ENCODE results near the gene ADORA1.

ADORA1 gene

GRCh38 chr1:203175827-203176241 lies 48.3 kb downstream of the ADORA1 start:
- DNase-seq = no peak

DNA sequence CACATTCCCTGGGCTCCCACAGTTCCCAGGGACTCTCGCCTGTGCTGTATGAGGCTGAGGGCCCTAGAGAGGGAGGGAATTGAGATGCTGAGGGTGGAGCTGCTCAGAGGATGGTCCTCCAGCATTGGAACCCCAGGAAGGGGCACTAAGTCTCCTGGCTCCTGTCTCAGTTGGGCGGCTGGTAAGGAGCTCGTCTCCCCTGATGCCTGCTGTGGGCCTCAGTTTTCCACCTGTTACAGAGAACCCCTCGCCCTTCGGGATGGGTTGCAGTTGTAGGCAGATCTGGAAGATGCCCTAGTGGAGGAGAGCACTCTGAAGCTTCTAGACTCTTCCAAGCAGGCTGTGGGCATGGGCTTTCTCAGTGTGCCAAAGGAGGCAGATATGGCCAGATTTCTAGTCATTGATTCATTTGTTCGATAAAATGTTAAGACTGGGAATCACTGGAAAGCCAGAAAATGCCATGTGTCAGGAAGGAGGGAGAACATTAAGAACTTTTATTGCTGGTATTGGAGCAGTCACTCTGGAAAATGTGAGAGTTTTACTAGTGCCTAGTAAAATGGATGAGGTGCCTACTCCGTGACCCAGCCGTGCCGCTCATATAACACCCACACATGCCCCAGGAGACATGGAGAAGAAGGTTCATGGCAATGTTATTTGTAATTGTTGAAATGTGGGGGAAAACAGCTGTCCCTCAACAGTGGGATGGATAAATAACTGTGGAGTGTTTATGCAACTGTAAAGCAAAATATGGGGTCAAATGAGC lies 48.9 kb downstream of the ADORA1 start:
- DNase-seq = no peak

- no peak for DNase-seq
Measured at GRCh38 chr1:203177036-203177405, 49.5 kb downstream of the ADORA1 start.

- DNase-seq = no peak
Measured at GRCh38 chr1:203177470-203178039, 50.0 kb downstream of the ADORA1 start.

DNA sequence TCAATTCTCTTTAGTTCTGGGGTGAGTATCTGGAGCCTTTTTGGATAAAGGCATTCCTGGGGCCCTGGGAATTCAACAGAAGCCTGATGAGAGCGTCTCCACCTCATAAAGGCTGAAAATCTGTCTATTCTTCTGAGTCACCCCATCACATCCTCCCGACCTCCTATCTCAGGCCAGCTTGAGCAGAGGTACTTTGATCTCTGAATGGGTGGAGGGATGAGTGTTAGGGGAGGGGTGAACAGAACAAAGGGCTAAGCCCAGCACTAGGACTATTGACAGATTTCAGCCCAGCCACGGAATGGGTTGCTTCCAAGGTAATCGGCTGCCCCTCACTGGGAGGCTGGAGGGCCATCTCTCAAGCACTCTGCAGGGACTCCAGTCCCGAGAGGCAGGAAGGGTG lies 50.6 kb downstream of the ADORA1 start:
- no peak for DNase-seq

DNA sequence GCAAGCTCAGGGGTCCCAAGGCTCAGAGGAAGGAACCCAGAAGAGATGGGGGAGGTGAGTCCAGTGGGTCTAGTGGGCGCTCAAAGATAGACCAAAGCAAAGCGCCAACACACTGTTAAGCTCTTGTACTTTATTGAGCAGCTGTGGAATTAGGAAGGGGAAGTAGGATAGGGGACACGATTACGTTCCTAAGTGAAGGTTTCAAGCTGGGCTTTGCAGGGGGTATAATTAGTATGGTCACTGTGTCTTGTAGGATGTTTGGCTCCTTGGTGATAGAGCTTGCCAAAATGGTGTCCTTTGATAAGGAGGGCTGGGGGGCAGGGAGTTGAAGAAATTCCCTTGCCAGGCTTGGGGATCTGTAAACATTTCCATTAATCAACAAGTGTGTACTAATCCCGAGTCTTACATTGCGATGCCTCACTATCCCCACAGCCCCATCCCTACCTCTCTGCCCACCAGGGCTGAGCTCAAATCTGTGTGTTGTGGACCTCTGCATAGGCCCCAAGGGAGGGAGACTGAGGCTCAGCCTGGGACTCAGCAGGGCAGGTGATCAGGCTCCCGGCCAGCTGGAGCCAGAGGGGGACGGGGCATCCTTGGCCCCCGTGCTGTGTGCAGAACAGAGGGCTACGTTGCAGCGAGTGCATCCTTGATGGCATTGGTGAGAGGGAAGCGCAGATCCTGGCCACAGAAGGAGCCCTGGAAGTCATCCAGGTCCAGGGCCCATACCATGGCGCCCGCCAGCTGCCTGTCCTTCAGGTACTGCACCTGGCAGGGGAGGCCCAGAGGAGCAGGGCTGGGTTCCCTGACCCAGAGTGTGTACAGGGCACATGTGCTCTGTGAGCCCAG lies 51.5 kb downstream of the ADORA1 start:
- DNase-seq = no peak

DNA sequence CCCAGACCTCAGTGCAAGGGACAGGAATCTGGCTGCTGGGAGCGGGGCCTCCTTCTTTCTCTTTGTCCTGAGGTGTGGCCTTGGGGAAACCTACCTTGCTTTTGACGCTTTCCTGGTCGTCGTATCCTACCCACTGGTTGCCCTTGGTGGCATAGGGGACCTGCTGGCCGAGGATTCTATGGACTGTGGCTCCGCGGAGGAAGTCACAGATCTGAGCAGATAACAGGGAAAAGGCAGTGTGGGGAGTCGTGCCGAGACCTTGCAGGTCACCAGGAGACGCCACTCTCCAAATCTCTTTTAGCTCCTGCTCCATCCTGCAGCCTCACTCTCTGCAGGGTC lies 52.1 kb downstream of the ADORA1 start:
- DNase-seq = no peak

DNA sequence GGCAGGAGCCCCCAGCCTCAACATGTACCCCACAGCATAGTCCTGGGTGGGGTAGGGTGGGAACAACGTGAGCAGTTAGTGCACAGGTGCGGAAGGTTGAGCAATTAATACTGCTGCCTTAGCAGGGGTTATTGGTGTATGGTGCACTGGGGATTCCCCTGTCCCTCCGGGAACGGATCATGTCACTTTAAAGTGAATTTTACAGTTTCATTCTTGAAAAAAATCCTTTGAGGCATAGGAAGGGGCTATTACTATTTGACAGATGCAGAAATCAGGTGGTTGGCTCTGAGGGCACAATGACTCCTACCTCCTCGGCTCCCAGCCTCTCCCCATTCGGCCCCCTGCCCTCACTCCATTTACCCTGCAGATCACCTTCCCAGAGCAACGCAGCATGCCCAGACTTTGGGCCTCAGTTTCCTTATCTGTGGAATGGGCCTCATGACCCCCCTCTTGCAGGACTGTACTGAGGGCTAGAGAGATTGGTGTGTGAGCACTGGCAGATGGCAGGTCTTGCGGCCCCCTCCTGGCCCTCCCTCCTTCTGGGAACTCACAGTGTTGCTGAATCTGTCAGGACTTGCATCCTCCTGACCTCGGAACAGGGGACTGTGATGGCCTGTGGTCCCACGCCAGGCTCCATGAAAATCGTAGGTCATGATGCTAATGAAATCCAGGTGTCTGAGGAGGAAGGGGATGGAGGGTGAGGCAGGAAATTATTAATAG lies 53.2 kb downstream of the ADORA1 start:
- DNase-seq = no peak

- DNase-seq = no peak
Measured at GRCh38 chr1:203181586-203182386, 54.3 kb downstream of the ADORA1 start.

DNA sequence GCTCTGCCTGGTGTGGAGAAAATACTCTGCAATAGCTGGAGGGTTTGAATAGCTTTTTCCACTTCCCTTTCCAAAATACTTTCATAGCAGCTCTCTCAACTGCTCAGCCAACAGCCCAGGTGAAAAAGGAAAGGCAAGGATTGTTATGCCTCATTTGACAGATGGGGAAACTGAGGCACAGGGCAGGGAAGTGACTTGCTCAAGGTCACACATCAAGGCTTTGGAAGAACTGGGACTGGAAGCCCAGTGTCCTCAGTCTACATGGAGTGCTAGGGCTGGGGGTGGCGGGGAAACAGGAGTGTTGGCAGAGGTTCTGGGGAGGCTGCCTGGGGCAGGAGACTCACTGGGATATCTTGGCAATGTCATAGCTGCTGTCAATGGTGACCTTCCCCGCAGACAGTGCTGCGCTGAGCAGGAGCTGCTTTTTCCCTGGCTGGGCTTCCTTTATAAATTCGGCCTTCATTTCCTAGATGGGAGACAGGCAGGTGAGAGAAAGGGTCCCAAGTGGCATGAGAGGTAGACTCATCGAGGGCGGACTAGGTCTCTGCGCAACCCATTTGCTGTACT lies 54.9 kb downstream of the ADORA1 start:
- DNase-seq = no peak

- no peak for DNase-seq
Measured at GRCh38 chr1:203183828-203184227, 56.3 kb downstream of the ADORA1 start.

- DNase-seq = no peak
Measured at GRCh38 chr1:203184467-203184866, 56.9 kb downstream of the ADORA1 start.

GRCh38 chr1:203185061-203185461 lies 57.5 kb downstream of the ADORA1 start:
- DNase-seq = no peak

DNA sequence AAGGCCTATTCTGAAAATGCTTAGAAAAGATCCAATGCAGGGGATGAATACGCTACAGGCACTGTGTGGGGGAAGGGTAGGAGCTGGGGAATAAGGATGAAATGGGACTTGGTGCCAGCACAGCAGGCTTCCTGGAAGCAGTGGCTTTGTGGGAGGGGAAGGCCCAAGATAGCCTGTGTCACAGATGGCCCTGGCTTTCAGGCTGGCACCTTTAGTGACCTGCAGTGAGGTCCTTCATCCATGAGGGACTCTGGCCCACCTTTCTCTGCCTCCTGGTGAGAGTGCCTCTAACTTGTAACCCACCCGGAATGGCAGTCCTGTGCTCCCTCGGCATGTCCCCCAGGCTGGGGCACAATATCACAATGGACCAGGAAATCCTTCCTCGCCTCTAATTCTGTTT lies 58.1 kb downstream of the ADORA1 start:
- no peak for DNase-seq

DNA sequence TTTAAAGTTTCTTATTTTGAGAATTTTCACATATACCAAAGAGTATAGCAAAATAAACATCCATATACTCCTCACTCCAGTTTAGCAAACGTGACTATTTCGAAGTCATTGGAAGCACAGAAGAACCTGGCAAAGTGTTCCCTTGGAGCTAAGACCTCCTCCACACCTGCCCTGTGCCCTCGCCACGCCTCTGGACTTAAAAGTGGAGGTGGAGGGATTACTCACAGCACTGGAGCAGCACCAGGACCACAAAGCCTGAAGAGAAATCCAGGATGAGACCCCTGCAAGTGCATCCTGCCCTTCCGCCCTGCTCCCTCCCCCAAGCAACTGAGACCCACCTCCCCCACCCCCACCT lies 58.5 kb downstream of the ADORA1 start:
- no peak for DNase-seq

- DNase-seq = no peak
Measured at GRCh38 chr1:203186446-203187303, 59.1 kb downstream of the ADORA1 start, which contains the start of gene CHI3L1. CHI3L1 (minus strand) TSS chr1:203186704; CDS start chr1:203186623, 81 bp downstream.

- DNase-seq = no peak
Measured at GRCh38 chr1:203187304-203187685, 59.8 kb downstream of the ADORA1 start.

DNA sequence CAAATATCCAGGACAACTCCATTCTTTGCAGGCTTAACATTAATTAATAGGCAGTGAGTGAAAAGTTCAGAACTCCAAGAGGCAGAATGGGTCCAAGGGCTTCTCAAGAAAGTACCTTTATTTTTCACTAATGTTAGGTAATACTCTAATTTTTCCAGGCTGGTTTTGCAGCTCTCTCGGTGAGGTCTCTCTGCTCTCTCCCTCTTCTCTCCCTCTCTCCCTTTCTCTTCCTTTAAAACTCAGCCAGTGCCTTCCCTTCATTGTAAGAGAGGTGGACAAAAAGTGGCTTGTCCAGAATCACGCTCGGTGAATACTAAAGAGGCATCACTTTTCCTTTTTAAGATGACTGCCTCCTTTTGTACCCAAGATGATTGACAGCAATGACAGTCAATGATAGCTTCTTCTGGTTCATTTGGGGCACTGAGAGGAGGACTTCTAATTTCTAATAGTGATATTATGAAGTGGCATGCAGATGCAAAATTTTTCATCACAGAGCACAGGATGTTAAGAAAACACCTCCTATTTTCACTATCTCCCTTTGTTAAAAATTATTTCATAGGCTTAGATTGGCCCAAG lies 60.3 kb downstream of the ADORA1 start:
- DNase-seq = no peak

DNA sequence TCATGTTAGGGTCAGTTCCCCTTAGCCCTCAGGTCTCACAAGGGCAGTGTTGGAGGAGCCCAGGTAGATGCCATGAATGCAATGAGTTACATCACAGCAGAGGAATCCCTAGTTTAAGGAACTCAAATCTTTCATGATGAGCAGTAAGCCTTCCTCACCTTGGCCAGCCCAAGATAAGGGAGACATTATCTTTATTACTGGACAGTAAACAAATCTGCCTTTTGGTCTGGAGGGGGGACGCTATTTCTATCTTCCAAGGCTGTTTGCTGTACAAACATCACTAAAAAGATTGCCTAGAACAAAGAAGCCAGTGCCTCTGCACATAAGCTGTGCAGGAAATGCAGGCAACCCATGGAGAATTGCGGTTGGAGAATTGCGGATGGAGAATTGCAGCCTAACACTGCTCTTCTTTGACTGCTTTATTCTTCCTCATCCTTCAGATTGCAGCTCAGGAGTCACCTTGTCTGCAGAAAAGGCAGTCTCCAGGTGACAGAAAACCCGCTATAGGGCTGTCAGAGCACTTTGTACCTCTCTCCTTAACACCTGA lies 61.2 kb downstream of the ADORA1 start:
- DNase-seq = no peak

DNA sequence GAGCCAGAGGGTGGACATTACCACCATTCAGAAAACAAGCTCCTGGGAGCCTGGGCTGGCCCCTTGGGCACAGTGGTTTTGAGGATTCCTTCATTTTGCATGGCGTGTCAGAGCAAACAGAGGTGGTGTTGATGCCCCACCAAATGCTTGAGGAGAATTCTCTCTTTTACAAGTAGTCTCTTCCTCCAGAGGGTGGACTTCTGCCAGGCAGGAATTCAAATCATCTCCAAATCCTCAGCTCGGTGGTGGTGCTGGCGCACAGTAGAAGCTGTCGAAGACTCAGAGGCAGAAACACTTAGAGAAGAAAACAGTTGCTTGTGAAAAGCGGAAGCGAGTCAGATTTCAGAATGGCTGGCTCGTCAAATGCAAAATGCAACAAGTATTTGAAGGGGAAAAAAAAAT lies 62.4 kb downstream of the ADORA1 start:
- DNase-seq = no peak

GRCh38 chr1:203190949-203191348 lies 63.4 kb downstream of the ADORA1 start:
- no peak for DNase-seq

Data from NCI-H526 treated with DMSO at 0.1 percent for 48 hours (cell line).